ENCODE data around the gene EZR.

- TF ChIP-seq CTCF (IDR thresholded peaks at IDR 0.05) (no peak), REST (IDR thresholded peaks at IDR 0.05; ENCODE audit: insufficient read depth in 1 of 2, low read depth in 2 of 2, low read length in 1 of 2) (no peak), SIN3A (IDR thresholded peaks at IDR 0.05; ENCODE audit: borderline replicate concordance, insufficient read depth, low read depth, low read length) (no peak), POLR2AphosphoS5 (IDR thresholded peaks at IDR 0.05; ENCODE audit: low read depth, low read length) (no peak), TCF7L2 (IDR thresholded peaks at IDR 0.05; ENCODE audit: low read depth, low read length) (no peak)
These were observed 27.8 kb downstream of the EZR start for GRCh38 chr6:158791274-158791855.
